Erythroblast (primary cell): ENCODE results near the gene NARF.

ENCODE experiments used
- GATA1 ChIP-seq: IDR thresholded peaks from 2 replicates; pipeline ENCODE4 v1.6.1; 2011; ENCODE audit warnings: low read depth, mild to moderate bottlenecking, control low read depth, low read length, moderate library complexity
- POLR2A ChIP-seq: IDR thresholded peaks from 2 replicates; pipeline ENCODE4 v1.6.1; 2011; ENCODE audit warnings: mild to moderate bottlenecking, low read length

DNA sequence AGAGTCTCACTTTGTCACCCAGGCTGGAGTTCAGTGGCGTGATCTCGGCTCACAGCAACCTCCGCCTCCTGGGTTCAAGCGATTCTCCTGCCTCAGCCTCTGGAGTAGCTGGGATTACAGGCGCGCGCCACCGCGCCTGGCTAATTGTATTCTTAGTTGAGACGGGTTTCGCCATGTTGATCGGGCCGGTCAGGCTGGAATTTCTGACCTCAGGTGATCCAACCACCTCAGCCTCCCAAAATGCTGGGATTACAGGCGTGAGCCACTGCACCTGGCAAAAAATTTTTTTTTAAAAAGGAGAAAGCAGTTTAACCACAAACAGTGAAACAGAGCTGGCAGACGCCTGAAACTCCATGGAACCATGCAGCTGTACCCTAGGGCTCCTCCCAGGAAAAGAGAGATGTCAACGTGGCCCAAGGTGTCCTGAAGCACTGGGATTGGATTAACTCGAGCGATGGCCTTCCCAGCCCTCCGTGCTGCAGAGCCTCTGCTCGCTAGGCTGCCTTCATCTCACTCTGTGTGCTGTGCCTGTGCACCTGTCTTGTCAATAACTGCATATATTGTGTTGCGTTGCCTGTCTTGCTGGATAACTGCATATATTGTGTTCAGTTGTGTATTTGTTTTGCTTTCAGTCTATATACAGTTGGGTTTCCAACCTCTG lies 31.4 kb downstream of the NARF start:
- no peak for TF ChIP-seq GATA1
- TF ChIP-seq POLR2A = no peak
